Spinal cord (tissue), 10 donors: ENCODE data around the gene TBRG4. TPM values are rescaled to one million over a fixed set of nuclear protein-coding genes. Genes with fewer than 3 reads are reported as not detected.
"Not testable (repeated sequence)": the region's sequence is repeated elsewhere in the genome, so short reads cannot be mapped to it uniquely, and the experiment has no call there.

Source experiments
- DNase-seq, 6 donors: peaks; one replicate each; pipeline versions ENCODE4 v3.0.0 to v3.0.0-alpha.2; 2013 to 2015; ENCODE audit warnings: low spot score in 6 of 6, low read depth in 4 of 6
- H3K27ac ChIP-seq: one replicate; pipeline ENCODE4 v1.5.1; 2013; ENCODE audit warnings: low read depth, low read length, control low read depth
- H3K27me3 ChIP-seq: one replicate; pipeline ENCODE4 v1.6.1; 2013; ENCODE audit warnings: low read length; ENCODE audit not compliant: control insufficient read depth, insufficient read depth
- H3K36me3 ChIP-seq: one replicate; pipeline ENCODE4 v1.6.1; 2013; ENCODE audit warnings: low read length; ENCODE audit not compliant: control insufficient read depth, insufficient read depth
- H3K4me1 ChIP-seq: one replicate; pipeline ENCODE4 v1.6.1; 2013; ENCODE audit warnings: low read length; ENCODE audit not compliant: control insufficient read depth, insufficient read depth
- H3K4me3 ChIP-seq: one replicate; pipeline ENCODE4 v1.5.1; 2013; ENCODE audit warnings: low read depth, low read length, control low read depth
- H3K9me3 ChIP-seq: one replicate; pipeline ENCODE4 v1.6.1; 2013; ENCODE audit warnings: low read length; ENCODE audit not compliant: control insufficient read depth, insufficient read depth
- WGBS: methylation state at CpG from one replicate; pipeline ENCODE4 v1.1.5; 2013; ENCODE audit warnings: missing lambda C conversion rate; ENCODE audit not compliant: insufficient coverage; 5-methylcytosine and 5-hydroxymethylcytosine counted together
- polyA plus RNA-seq, 2 donors: library from polyadenylated mRNA; unstranded; fragments of 120-200 nt; gene quantifications; one replicate each; pipeline ENCODE4 v1.2.1, GENCODE V29; 2013; ENCODE audit not compliant: insufficient read length in 2 of 2
- total RNA-seq, 2 donors: library from RNA; depleted of rRNA in 1 of 2; stranded (reverse); fragments of 120-200 nt in 1 of 2; fragments of >200 nt in 1 of 2; gene quantifications; one replicate each; pipeline versions ENCODE4 v1.2.3 to v1.2.4, GENCODE V29; 2013 to 2014
- donor health status: healthy.

Gene TBRG4
- total and polyA plus RNA-seq, 4 donors = 34.4 to 50.3 (median 43.6) TPM

DNA sequence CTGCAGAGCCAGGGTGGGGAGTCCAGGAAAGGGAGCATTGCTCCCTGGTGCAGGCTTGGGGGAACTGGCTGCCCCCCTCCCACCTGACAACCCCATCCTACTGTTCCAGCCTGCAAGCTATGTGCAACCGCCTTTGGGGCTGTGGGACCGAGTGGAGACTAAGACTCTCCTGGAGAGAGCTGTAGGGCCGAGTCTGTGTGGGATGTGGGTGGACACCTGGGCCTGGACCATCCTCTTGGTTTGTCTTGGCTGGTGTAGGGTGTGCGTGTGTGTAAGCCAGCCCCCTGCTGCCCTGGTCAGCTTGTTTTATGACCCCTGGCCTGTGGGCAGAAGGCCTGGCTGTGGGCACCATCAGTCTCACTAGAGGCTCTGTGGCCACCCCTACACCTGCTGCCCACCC lies 44.4 kb upstream of the TBRG4 start:
- Histone ChIP-seq H3K9me3 (no peaks in the 10 kb centered on the region), H3K27me3 (peaks cover 10% of the 10 kb centered on the region), H3K36me3 (no peaks in the 10 kb centered on the region), H3K4me1 (peaks cover 29% of the 10 kb centered on the region), H3K4me3 (no peak overlapping the region), H3K27ac (no peak overlapping the region)
- 90% methylated on average over 2 of the region's 4 CpGs for WGBS
- no peak for DNase-seq

DNA sequence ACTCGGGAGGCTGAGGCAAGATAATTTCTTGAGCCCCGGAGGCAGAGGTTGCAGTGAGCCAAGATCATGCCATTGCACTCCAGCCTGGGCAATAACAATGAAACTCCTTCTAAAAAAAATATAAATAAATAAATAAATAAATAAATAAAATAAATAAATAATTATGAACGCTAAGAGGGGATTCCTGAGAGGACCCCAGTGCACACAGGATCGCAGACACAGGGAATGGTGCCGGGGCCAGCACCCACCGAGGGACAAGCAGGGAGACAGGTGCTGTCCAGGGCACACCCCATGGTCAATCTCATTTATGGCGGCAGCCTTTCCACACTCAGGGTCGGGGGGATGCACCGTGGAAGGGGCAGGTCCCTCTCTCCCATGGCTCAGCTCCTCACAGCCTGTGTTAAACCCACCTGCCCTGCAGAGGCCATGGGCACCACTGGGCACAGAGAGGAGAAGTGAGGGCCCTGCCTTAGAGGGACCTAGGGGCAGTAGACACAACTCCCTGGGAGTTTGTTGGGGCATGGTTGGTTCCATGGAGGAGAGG lies 43.9 kb upstream of the TBRG4 start:
- H3K27me3 ChIP-seq = peaks cover 10% of the 10 kb centered on the region
- H3K4me1 ChIP-seq = peaks cover 24% of the 10 kb centered on the region
- no peak overlapping the region for H3K4me3 ChIP-seq
- DNase-seq = no peak
- 98% methylated on average over 5 of the region's 9 CpGs for WGBS
- no peaks in the 10 kb centered on the region for H3K9me3 ChIP-seq
- H3K27ac ChIP-seq = no peak overlapping the region
- H3K36me3 ChIP-seq = no peaks in the 10 kb centered on the region

DNA sequence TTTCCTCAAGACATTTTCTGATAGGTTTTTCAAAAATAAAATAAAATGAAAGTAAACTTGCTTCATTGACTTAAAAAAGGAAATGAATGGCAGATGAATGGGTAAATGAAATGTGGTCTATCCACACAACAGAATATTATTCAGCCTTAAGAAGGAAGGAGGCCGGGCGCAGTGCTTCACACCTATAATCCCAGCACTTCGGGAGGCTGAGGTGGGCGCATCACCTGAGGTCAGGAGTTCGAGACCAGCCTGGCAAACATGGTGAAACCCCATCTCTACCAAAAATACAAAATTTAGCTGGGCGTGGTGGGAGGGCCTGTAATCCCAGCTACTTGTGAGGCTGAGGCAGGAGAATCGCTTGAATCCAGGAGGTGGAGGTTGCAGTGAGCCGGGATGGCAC lies 42.4 kb upstream of the TBRG4 start:
- not testable (repeated sequence) for H3K36me3 ChIP-seq, H3K4me3 ChIP-seq, H3K9me3 ChIP-seq, DNase-seq, H3K27ac ChIP-seq
- Histone ChIP-seq H3K4me1 (peaks cover 22% of the 10 kb centered on the region), H3K27me3 (peaks cover 10% of the 10 kb centered on the region)
- WGBS = no CpG with 5 or more reads among the region's 8 CpGs

DNA sequence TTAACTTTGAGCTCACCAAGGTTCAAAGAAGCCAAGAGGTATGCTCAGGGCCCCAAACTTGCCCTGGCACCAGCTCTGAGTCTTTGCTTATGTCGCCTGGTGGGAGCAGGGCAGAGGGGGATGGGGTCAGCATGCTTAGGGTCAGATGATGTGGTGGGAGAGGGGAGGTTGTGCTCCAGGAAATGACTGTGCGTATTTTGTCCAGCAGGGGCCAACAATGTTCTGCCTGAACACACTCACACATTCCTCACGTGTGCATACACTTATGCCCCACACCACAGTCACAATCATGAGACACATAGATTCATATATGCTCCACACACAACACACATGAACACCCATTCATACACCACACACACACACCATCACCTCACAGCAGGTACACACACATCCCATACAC lies 41.7 kb upstream of the TBRG4 start:
- H3K4me1 ChIP-seq = peaks cover 19% of the 10 kb centered on the region
- no peak overlapping the region for H3K27ac ChIP-seq
- H3K36me3 ChIP-seq = no peaks in the 10 kb centered on the region
- H3K9me3 ChIP-seq = no peaks in the 10 kb centered on the region
- peaks cover 10% of the 10 kb centered on the region for H3K27me3 ChIP-seq
- WGBS = 68% methylated on average over 3 of the region's 3 CpGs
- H3K4me3 ChIP-seq = no peak overlapping the region
- DNase-seq = no peak

DNA sequence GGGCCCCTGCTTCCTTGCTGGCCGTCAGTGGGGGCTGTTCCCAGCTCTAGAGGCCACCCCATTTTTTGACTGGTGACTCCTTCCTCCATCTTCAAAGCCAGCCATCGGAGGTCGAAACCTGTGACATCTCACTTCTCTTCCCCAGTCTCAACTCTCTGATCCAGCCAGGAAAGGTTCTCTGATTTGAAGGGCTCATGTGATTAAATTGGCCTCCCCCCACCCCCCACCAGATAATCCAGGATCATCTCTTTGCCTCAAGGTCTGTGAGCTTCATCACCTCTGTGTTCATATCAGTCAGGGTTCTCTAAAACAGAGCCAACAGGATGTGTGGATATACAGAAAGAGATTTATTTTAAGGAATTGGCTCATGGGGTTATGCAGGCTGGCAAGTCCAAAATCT lies 40.5 kb upstream of the TBRG4 start:
- WGBS = 38% methylated on average over 1 of the region's 3 CpGs
- DNase-seq = no peak

DNA sequence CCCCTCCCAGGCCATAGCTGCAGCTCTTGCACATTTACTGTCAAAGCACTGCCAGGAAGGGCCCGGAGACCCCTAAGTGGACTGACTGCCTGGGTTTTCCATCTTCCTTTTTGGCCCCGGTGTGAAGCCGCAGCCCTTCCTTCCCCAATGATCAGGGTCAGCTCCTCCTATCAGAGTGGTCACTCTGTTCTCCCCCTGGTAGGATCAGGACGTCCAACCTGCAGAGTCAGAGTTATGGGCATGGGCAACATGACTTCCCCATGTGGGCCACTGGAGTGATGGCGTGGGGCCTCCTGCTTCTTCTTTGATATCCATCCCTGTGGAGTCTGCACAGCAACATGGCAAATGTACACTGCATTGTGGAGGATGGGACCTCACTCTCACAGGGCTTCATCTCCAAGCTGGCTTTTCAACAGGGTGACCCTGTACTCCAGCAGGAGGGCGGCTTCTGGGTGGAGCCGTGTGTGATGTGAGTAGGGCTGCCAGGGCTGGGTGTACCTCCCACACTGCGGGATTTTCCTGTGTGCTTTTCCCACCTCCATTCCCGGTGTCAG lies 39.7 kb upstream of the TBRG4 start:
- Histone ChIP-seq H3K4me3 (no peak overlapping the region), H3K4me1 (peaks cover 5% of the 10 kb centered on the region), H3K27me3 (peaks cover 4% of the 10 kb centered on the region), H3K27ac (no peak overlapping the region), H3K9me3 (no peaks in the 10 kb centered on the region), H3K36me3 (no peaks in the 10 kb centered on the region)
- WGBS = 80% methylated on average over 7 of the region's 9 CpGs
- DNase-seq = no peak

More for the DNA sequence above, 40.5 kb upstream of the TBRG4 start:
- Histone ChIP-seq H3K36me3 (no peaks in the 10 kb centered on the region), H3K4me3 (no peak overlapping the region), H3K9me3 (no peaks in the 10 kb centered on the region), H3K27ac (no peak overlapping the region), H3K4me1 (peaks cover 9% of the 10 kb centered on the region), H3K27me3 (peaks cover 4% of the 10 kb centered on the region)

DNA sequence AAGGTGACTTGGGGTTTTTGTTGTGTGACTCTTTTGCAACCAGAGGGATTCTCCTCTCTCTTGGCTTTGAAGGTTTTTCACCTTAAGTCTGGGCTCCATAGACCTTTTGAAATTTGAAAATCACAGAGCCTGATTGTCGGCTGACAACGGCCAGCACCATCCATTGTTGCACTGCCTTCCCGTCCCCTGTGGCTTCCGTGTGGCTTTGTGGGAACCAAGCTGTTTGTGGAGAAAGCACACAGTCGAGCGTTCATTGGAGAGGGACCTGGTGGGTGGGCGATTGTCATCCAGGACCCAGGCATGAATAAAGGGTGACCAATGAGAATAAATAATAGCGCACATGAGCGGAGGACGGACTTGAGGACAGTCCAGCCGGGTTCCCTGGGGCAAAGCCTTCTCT lies 38.7 kb upstream of the TBRG4 start:
- 67% methylated on average over 3 of the region's 11 CpGs for WGBS

DNA sequence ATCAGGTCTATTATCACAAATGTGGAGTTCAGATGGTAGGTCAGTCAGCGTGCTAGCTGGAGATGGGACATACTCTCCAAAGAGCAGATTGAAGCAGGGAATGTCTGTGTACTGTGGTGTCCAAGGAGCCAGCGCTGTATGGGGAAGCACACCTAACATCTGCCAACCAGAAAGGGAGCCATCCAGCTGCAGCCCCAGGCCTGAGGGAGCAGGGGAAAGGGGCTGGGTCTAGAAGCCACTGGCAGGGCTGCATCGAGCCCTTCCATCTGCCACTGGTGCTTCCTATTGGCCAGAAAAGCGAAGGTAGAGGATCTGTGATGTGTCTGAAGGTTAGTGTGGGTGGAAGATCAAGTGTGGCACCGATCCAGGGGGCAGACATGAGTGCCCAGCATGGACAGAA lies 38.1 kb upstream of the TBRG4 start:
- Histone ChIP-seq H3K36me3 (no peaks in the 10 kb centered on the region), H3K4me3 (no peak overlapping the region), H3K4me1 (peaks cover 2% of the 10 kb centered on the region), H3K27ac (no peak overlapping the region), H3K9me3 (no peaks in the 10 kb centered on the region), H3K27me3 (peaks cover 4% of the 10 kb centered on the region)
- WGBS = 83% methylated on average over 3 of the region's 5 CpGs
- no peak for DNase-seq

More for the DNA sequence above, 38.7 kb upstream of the TBRG4 start:
- no peak for DNase-seq
- Histone ChIP-seq H3K36me3 (no peaks in the 10 kb centered on the region), H3K4me3 (no peak overlapping the region), H3K27me3 (peaks cover 4% of the 10 kb centered on the region), H3K27ac (no peak overlapping the region), H3K4me1 (peaks cover 5% of the 10 kb centered on the region), H3K9me3 (no peaks in the 10 kb centered on the region)

DNA sequence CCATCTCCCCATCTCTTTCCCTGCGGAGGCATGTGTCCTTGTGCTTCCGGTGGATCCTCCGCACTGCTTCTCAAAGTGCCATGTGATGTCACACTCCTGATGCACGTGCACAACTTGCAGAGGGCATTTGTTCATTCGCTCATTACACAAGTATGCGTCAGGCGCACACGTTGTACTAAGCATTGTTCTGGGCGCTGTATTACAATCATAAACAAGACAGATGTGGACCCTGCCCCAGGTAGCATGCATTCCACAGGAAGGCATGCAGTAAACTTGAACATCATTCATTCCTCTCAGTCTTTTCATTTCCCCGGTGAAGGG lies 37.1 kb upstream of the TBRG4 start:
- 87% methylated on average over 9 of the region's 10 CpGs for WGBS

DNA sequence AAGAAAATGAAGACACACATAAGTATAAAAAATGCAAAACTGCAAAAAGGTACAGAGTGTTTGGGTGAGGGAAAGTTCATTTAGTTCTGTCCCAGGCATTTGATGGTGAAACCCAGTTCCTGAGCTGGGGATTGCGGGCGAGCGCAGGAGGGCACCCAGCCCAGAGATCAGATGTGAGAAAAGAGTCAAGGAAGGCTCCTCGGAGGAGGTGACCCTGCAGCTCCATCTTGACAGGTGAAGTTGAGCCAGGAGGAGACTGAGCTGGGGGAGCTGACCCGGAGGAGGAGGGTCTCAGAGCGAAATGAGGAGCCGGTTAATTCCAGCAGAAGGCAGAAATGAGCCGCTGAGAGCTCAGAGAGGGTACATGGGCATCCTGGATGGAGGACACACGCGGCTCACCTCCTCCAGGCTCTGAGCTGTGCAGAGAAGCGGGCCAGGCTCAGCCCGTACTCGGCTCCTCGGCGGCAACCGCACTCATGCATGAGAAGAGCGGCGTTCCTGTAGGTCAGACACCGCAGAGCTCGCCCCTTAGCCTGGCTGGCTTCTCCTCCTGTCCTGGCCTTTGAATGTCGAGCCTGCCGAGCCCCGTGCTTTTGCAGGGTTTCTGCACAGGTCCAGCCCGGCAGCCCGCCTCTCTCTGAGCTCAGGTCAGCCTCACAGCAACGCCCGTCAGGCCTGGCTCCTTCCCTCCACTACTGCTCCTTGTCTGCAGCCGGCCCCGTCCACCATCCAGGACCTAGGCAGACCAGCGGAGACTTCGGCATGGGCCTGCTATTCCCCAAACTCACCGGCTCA lies 36.6 kb upstream of the TBRG4 start:
- no peak overlapping the region for H3K27ac ChIP-seq
- no peaks in the 10 kb centered on the region for H3K4me1 ChIP-seq
- peaks cover 4% of the 10 kb centered on the region for H3K27me3 ChIP-seq
- 56% methylated on average over 32 of the region's 32 CpGs for WGBS
- no peak for DNase-seq
- no peaks in the 10 kb centered on the region for H3K9me3 ChIP-seq
- no peak overlapping the region for H3K4me3 ChIP-seq
- H3K36me3 ChIP-seq = no peaks in the 10 kb centered on the region

More for the DNA sequence above, 37.1 kb upstream of the TBRG4 start:
- Histone ChIP-seq H3K36me3 (no peaks in the 10 kb centered on the region), H3K9me3 (no peaks in the 10 kb centered on the region), H3K27me3 (peaks cover 4% of the 10 kb centered on the region), H3K4me3 (no peak overlapping the region), H3K4me1 (no peaks in the 10 kb centered on the region), H3K27ac (no peak overlapping the region)
- no peak for DNase-seq
